GM18867 (cell line): Measurements from ENCODE around the gene HOXA2.

ENCODE experiments used
- ATAC-seq: cut with Tn5 transposase; IDR thresholded peaks from one replicate; pipeline ENCODE4 v1.9.1; 2021; ENCODE audit warnings: mild to moderate bottlenecking, moderate library complexity; ENCODE audit not compliant: unreplicated experiment

HOXA2 gene

DNA sequence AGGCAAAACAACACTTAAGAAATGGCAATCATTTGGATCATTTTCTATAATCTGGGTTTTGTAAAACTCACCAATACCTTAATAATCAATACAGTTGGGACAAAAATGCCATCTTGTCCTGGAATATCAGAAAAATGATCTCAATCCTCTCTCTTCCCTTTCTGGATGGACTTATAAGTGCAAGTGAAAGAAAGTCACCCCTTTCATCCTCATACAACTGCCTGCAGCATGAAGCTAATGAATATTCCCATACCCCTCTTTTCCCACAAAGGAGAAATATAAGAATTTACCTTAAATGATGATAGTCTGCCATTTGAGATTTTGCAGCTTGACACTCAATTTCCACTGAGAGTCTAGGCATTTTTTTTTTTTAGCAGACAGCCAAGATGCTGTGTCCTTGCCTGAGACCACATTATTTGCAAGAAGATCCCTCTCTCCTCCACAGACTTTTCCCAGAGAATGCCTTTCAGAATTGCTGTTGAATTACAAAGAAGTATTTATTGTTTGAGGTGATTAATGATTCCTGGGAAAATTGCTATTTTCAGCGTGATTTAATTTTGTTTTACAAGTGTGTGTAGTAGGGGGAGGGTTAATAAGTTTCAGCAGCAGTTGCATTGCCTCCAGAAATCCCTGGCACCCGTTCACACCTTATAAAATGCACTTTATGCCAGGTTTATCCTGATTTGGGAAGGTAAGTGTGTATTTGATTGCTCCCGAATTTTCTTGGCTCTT, 24.3 kb upstream of the HOXA2 start:
- ATAC-seq: no peak

DNA sequence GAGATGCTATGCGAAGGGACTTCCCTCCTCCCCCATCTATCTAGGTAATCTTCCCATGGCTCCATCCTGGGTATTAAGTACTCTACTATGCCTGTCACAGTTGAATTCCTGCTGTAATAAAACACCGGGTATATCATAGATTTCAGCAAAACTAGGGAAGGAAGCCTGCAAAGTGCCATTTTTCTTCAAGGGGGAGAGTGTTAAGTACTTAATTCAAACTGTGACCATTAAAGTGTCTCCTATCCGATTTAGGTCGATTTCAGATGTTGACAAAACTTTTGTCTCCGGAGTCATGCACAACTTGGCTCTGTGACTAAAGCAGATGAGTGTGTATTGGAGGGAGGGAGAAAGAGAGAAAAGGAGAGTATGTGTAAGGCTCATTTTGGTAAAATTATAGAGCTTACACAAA, 23.5 kb upstream of the HOXA2 start:
- ATAC-seq: no peak

- no peak for ATAC-seq
Observed at GRCh38 chr7:27124902-27125689, 22.6 kb upstream of the HOXA2 start.

DNA sequence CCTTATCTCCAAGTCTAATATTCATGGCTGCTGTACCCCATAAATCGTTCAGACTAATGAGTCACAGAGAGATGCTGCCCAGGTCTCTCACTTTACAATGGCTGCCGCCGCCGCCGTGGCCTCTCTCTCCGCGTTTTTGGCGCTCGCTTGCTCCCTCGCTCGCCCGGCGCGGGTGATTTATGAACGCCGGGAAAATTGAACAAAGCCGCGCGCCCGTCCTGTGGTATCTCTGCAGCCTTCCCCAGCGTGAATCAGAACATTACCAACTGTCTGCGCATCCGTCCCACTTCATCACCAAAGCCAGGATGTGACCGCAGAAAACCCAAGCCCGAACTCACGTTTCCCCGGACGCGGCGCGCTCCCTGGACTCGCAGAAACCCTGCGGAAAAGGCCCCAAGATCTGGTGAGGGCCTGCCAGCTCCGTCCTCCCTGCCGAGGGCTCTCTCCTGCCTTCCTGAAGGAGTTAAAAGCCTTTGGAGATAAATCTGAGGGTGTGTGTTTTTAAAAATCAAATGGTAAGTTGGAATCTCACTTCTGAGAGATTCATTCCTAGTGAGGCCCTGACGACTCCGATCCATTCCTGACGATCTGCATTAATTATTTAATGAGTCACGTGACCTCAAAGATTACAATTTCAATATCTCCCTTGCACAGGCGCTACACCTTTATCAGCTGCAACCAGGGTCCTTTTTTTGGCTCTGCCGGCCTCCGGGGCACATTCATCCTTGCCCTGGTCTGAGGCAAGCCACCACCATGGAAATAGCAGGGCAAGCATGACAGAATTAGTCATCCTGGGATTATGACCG, 21.8 kb upstream of the HOXA2 start:
- no peak for ATAC-seq

- ATAC-seq: no peak
Observed at GRCh38 chr7:27123477-27124053, 21.1 kb upstream of the HOXA2 start.

DNA sequence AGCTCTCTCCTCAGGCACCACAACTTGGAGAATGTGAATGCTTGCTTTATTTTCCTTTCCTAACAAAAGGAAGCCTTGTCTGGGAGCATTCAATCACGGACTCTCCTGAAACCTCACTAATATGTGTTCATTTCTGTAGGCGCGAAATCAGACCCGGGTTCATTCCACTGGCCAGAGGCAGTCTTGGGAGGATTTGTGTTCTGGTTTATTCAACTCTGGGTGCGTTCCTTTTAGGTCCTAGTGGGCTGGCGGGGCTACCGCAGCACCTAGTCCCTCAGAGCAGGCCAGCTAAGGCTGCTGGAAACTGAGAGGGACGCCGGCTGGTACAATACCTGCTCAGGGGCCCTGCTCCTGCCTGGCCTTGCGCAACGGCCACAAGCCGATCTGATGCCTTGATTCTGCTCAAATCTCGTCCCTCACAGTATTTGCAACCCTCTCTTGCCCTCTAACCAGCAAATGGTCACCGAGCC, 20.6 kb upstream of the HOXA2 start:
- no peak for ATAC-seq

GRCh38 chr7:27122077-27122910, 19.8 kb upstream of the HOXA2 start:
- ATAC-seq: no peak

GRCh38 chr7:27121684-27122076, 19.2 kb upstream of the HOXA2 start:
- no peak for ATAC-seq

DNA sequence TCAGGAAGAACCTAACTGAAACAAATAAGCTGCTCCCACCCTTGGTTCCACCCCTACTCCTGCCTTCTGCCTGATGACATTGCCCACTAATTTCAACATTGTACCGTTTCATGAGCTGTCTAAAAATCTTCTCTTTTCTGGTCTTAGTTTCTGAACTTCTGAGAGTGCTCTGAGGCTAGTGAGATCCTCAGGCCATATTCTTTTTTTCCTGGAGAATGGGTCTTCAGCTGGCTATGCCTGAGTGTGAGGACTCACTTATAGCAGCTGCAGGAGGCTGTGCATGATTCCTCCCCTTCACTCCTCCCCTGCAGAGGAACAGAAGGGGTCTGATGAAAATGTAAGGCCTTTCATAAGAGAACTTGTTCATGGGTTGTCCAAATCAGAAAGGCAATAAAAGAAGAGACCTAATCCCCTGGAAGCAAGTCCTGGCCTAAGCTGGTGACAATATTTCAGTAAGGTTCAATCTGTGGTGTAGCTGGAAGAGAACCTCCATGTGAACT, 17.0 kb upstream of the HOXA2 start:
- ATAC-seq: no peak

DNA sequence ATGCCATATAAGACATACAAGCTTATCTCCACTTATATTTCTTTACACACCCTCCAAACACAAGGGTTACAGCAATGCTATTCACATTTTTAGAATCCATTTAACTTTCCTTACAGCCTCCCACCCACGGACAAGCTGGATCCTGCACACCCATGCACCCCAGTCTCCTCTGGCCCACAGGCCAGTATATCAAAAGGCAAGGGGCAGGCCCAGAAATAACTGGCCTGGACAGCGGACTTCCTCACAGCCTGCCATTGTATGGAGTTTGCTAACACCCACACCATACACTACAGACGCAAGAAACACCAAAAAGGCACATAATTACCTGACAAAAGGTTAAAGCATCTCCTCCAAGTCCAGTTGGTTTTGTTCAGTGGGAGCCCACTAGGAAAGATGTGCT, 16.1 kb upstream of the HOXA2 start:
- no peak for ATAC-seq

- no peak for ATAC-seq
Observed at GRCh38 chr7:27117887-27118491, 15.5 kb upstream of the HOXA2 start.

GRCh38 chr7:27116962-27117886, 14.7 kb upstream of the HOXA2 start:
- no peak for ATAC-seq

GRCh38 chr7:27116031-27116961, 13.8 kb upstream of the HOXA2 start:
- ATAC-seq: no peak

GRCh38 chr7:27115221-27116026, 12.9 kb upstream of the HOXA2 start:
- no peak for ATAC-seq

- no peak for ATAC-seq
Observed at GRCh38 chr7:27114881-27115220, 12.4 kb upstream of the HOXA2 start.

- ATAC-seq: no peak
Observed at GRCh38 chr7:27113991-27114769, 11.7 kb upstream of the HOXA2 start.
